ACC112 (cell line): ENCODE measurements around the gene PFKFB4.

ENCODE experiments used
- H2AFZ ChIP-seq: fragments of 200-600 bp; sonication (generic); one replicate; pipeline ENCODE4 v1.6.0; 2017; ENCODE audit warnings: antibody characterized with exemption, low read length; ENCODE audit not compliant: unreplicated experiment
- H3K27ac ChIP-seq: fragments of 200-600 bp; sonication (generic); 2 replicates; pipeline ENCODE4 v1.5.1; 2014; ENCODE audit warnings: low read depth, mild to moderate bottlenecking, antibody characterized with exemption, low read length, moderate library complexity
- H3K27me3 ChIP-seq: fragments of 200-600 bp; sonication (generic); 2 replicates; pipeline ENCODE4 v1.6.1; 2014; ENCODE audit warnings: mild to moderate bottlenecking, antibody characterized with exemption, low read length, moderate library complexity, mixed read lengths; ENCODE audit not compliant: insufficient read depth
- H3K36me3 ChIP-seq: fragments of 200-600 bp; sonication (generic); 2 replicates; pipeline ENCODE4 v1.6.1; 2016; ENCODE audit warnings: mild to moderate bottlenecking, antibody characterized with exemption, low read length, moderate library complexity, mixed read lengths; ENCODE audit not compliant: insufficient read depth
- H3K4me1 ChIP-seq: fragments of 200-600 bp; sonication (generic); one replicate; pipeline ENCODE4 v1.6.1; 2016; ENCODE audit warnings: low read length, mixed read lengths; ENCODE audit not compliant: insufficient read depth, unreplicated experiment, control insufficient read depth
- H3K4me3 ChIP-seq: fragments of 200-600 bp; sonication (generic); 2 replicates; pipeline ENCODE4 v1.5.1; 2014; ENCODE audit warnings: mild to moderate bottlenecking, low read depth, low read length
- H3K79me2 ChIP-seq: fragments of 200-600 bp; sonication (generic); one replicate; pipeline ENCODE4 v1.6.0; 2016; ENCODE audit warnings: low read length; ENCODE audit not compliant: control insufficient read depth, unreplicated experiment, insufficient read depth

The PFKFB4 gene

GRCh38 chr3:48507256-48508061 lies 49.1 kb downstream of the PFKFB4 start:
- H3K27me3 ChIP-seq = no peaks in the 10 kb centered on the region
- H2AFZ ChIP-seq = no peak overlapping the region
- H3K4me1 ChIP-seq = peaks cover 26% of the 10 kb centered on the region
- H3K4me3 ChIP-seq = no peak overlapping the region
- H3K79me2 ChIP-seq = peaks cover 13% of the 10 kb centered on the region
- H3K27ac ChIP-seq = no peak overlapping the region
- H3K36me3 ChIP-seq = no peaks in the 10 kb centered on the region

DNA sequence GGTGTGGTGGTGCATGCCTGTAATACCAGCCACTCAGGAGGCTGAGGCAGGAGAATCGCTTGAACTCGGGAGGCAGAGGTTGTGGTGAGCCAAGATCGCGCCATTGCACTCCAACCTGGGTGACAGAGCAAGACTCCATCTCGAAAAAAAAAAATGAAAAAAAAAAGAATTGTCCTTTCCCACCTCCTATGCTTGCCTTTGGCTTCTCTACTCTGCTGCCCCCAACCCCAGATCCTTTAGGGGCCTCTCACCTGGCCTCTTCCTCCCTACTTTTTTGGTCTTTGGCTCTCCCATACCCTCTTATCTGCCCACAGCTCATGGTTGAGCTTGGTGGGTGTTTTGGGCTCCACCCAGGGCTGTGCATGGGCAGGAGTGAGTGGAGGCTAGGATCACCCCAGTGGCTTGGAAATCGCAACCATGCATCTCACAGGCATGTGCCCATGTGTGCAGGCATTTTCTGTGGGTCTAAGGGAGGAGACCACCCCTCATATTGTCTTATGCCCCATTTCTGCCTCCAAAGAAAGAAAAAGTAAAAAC lies 50.6 kb downstream of the PFKFB4 start:
- H3K36me3 ChIP-seq = no peaks in the 10 kb centered on the region
- H3K79me2 ChIP-seq = peaks cover 18% of the 10 kb centered on the region
- peaks cover 28% of the 10 kb centered on the region for H3K4me1 ChIP-seq
- H2AFZ ChIP-seq = no peak overlapping the region
- no peak overlapping the region for H3K27ac ChIP-seq
- no peaks in the 10 kb centered on the region for H3K27me3 ChIP-seq
- H3K4me3 ChIP-seq = no peak overlapping the region

GRCh38 chr3:48505146-48505545 lies 51.5 kb downstream of the PFKFB4 start:
- Histone ChIP-seq H3K27me3 (no peaks in the 10 kb centered on the region), H3K79me2 (peaks cover 18% of the 10 kb centered on the region), H3K4me1 (peaks cover 28% of the 10 kb centered on the region), H3K36me3 (no peaks in the 10 kb centered on the region), H3K27ac (no peak overlapping the region), H3K4me3 (peak overlapping the region; percentile 98; the same call in 1 of the 2 replicates), H2AFZ (no peak overlapping the region)

DNA sequence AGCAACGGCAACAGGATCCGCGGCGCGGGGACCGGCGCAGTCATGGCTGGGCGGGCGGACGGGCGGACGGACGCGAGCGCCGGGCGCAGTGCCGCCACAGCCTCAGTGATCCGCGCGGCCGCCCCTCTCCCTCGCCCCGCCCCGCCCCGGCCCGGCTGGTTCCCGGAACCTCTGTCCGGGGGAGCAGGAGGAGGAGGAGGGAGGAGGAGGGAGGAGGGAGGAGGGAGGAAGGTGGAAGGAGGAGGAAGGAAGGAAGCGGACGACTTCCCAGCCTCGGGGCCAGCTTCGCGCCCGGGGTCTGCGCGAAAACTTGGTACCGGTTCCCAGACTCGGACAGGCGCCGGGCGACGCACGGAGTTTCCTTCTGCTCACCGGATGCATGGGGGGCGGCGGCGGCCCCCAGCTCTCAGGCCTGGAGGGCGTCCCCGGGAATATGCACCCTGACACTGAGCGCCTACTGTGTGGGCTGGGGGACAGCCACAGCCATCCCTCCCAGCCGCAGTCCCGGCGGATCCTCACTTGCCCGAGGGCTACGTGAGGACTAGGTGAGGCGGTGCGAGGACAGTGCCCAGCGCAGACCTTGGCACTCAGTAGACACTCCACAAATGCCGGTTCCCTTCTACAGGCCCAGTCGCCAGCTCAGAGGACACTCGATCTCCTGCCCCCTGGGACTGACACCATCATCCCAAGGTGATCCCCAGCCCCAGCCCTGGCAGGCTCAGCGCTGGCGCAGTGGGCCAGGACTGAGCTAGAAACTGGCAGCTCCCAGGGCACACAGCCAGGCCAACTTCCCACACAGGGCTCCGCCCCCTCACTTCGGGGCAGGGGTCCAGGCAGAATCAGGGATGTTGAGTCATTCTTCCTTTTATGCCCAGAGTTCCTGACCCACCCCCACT lies 52.3 kb downstream of the PFKFB4 start, which contains the start of gene SHISA5:
Gene SHISA5, minus strand, starts transcription at position 124 of the 896 bp plus-strand sequence. Its CDS starts 80 bp downstream, at position 44.
- Histone ChIP-seq H3K27ac (peak within 1 kb of the TSS; percentile 49), H3K36me3 (peaks cover 4% of the 10 kb centered on the region; the same call in 1 of the 2 replicates), H3K79me2 (peaks cover 18% of the 10 kb centered on the region), H3K27me3 (no peaks in the 10 kb centered on the region), H3K4me1 (peaks cover 28% of the 10 kb centered on the region), H3K4me3 (peak within 1 kb of the TSS; percentile 98), H2AFZ (peak within 1 kb of the TSS; percentile 59)

DNA sequence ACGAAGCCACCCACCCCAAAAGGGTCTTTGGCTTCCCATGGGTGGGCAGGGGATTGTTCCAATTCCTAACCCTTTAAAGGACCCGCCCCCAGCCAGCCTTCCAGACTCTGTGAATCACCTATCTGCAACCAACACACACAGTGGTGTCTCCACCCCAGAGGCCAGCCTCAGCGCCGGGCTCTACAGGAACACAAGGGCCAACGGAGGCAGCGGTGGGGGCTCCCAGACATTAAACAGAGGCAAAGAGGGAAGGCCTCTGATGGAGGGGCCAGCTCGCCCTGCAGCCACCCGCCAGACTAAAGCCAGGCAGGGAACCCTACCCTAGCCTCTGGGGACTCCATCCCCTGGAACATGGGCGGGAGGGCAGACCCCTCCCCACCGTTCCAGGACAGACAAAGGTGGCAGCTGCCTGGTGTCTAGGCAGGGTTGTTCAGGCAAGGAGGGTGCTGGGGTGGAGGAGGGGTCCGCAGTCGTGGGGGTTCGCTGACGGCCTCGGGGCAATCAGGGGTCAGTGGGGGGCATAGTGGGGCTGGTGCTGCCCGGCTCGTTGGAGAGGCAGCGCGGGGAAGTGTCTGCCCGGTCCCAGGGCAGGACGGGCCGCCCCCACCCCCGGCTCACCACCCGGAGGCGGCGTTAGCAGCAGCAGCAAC lies 53.1 kb downstream of the PFKFB4 start:
- peak overlapping the region; percentile 53 for H2AFZ ChIP-seq
- H3K36me3 ChIP-seq = peaks cover 4% of the 10 kb centered on the region; the same call in 1 of the 2 replicates
- peak overlapping the region; percentile 49 for H3K27ac ChIP-seq
- peaks cover 28% of the 10 kb centered on the region for H3K4me1 ChIP-seq
- no peaks in the 10 kb centered on the region for H3K27me3 ChIP-seq
- peak overlapping the region; percentile 98 for H3K4me3 ChIP-seq
- peaks cover 18% of the 10 kb centered on the region for H3K79me2 ChIP-seq

GRCh38 chr3:48502728-48503168 lies 53.9 kb downstream of the PFKFB4 start:
- no peaks in the 10 kb centered on the region for H3K27me3 ChIP-seq
- H3K36me3 ChIP-seq = peaks cover 9% of the 10 kb centered on the region; the same call in 1 of the 2 replicates
- H3K4me1 ChIP-seq = peaks cover 26% of the 10 kb centered on the region
- H3K27ac ChIP-seq = no peak overlapping the region
- peak overlapping the region; percentile 98 for H3K4me3 ChIP-seq
- no peak overlapping the region for H2AFZ ChIP-seq
- peaks cover 18% of the 10 kb centered on the region for H3K79me2 ChIP-seq

GRCh38 chr3:48502121-48502520 lies 54.5 kb downstream of the PFKFB4 start:
- peaks cover 9% of the 10 kb centered on the region; the same call in 1 of the 2 replicates for H3K36me3 ChIP-seq
- H3K4me1 ChIP-seq = peaks cover 20% of the 10 kb centered on the region
- no peak overlapping the region for H3K27ac ChIP-seq
- no peaks in the 10 kb centered on the region for H3K27me3 ChIP-seq
- no peak overlapping the region for H2AFZ ChIP-seq
- H3K79me2 ChIP-seq = peaks cover 18% of the 10 kb centered on the region
- 0 out of 2 replicates have a peak overlapping the region, but pooled peaks have one; percentile 98 for H3K4me3 ChIP-seq

GRCh38 chr3:48501196-48501595 lies 55.4 kb downstream of the PFKFB4 start:
- Histone ChIP-seq H3K36me3 (peaks cover 9% of the 10 kb centered on the region; the same call in 1 of the 2 replicates), H2AFZ (no peak overlapping the region), H3K4me3 (no peak overlapping the region), H3K4me1 (peaks cover 18% of the 10 kb centered on the region), H3K27me3 (no peaks in the 10 kb centered on the region), H3K27ac (no peak overlapping the region), H3K79me2 (peaks cover 18% of the 10 kb centered on the region)

DNA sequence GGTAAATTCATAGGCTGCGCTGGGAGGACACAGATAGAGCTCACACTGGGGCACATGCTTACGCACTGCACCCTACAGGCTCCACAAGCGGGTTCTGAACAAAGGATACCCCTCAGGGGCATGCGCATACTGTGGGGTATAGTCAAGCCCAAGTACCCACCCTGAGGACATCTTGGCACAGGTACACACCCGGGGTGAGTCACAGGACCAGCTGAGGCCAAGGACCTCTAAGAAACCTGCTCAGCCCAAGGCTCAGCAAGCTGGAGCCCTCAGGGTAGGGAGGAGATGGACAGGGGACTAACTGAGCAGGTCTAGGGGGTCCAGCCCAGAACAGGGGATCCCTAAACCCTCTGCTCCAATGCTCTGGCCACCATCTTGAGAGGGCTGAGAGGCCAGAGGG lies 55.9 kb downstream of the PFKFB4 start:
- Histone ChIP-seq H3K79me2 (peaks cover 18% of the 10 kb centered on the region), H3K27ac (no peak overlapping the region), H2AFZ (no peak overlapping the region), H3K36me3 (peaks cover 9% of the 10 kb centered on the region; the same call in 1 of the 2 replicates), H3K27me3 (no peaks in the 10 kb centered on the region), H3K4me1 (peaks cover 18% of the 10 kb centered on the region), H3K4me3 (no peak overlapping the region)

DNA sequence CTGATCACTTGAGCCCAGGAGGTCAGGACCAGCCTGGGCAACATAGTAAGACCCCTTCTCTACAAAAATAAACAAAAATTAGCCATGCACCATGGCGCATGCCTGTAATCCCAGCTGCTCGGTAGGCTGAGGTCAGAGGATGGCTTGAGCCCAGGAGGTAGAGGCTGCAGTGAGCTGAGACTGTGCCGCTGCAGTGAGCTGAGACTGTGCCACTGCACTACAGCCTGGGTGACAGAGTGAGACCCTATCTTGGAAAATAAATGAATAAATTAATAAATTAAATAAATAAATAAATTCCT lies 63.5 kb downstream of the PFKFB4 start:
- no peaks in the 10 kb centered on the region for H3K4me1 ChIP-seq
- H3K79me2 ChIP-seq = no peaks in the 10 kb centered on the region
- no peak overlapping the region for H2AFZ ChIP-seq
- peaks cover 7% of the 10 kb centered on the region; the same call in 1 of the 2 replicates for H3K36me3 ChIP-seq
- H3K4me3 ChIP-seq = no peak overlapping the region
- H3K27ac ChIP-seq = no peak overlapping the region
- no peaks in the 10 kb centered on the region for H3K27me3 ChIP-seq
